A673 (cell line): ENCODE data around the gene TCERG1L. TPM values are rescaled to one million over a fixed set of nuclear protein-coding genes. Genes with fewer than 3 reads are reported as not detected.

Experiments used
- BruUV-seq: library from RNA; stranded (reverse); fragments of 400-500 nt; replicated peaks from 2 replicates; lab custom pipeline; 2021; lab: Mats Ljungman, UMichigan
- CTCF ChIA-PET: fragments of 300-600 bp; sonication (Branson Sonifier 250); formaldehyde crosslinking; loops from one replicate; lab custom pipeline; 2022; ENCODE audit warnings: antibody characterized with exemption; lab: Charles Lee
- POLR2A ChIA-PET: fragments of 300-600 bp; sonication (Branson Sonifier 250); formaldehyde crosslinking; loops from one replicate; lab custom pipeline; 2022; ENCODE audit warnings: antibody characterized with exemption; ENCODE audit not compliant: low non-redundant PET; lab: Charles Lee
- DNase-seq: peaks from one replicate; pipeline ENCODE4 v3.0.0-alpha.2; 2015; ENCODE audit warnings: low spot score
- H3K27ac ChIP-seq: fragments of 200-600 bp; sonication (generic); 2 replicates; pipeline ENCODE4 v1.5.1; 2016; ENCODE audit warnings: mixed run types, low read depth, mild to moderate bottlenecking, mixed read lengths, antibody characterized with exemption, low read length; ENCODE audit not compliant: poor library complexity, severe bottlenecking
- H3K27me3 ChIP-seq: fragments of 200-600 bp; sonication (generic); replicated peaks from 2 replicates; pipeline ENCODE4 v1.6.1; 2017; ENCODE audit warnings: mixed run types, low read depth, mild to moderate bottlenecking, mixed read lengths, antibody characterized with exemption, low read length; ENCODE audit not compliant: insufficient read depth, poor library complexity
- H3K36me3 ChIP-seq: fragments of 200-600 bp; sonication (generic); 2 replicates; pipeline ENCODE4 v1.6.1; 2016; ENCODE audit warnings: mixed run types, mild to moderate bottlenecking, mixed read lengths, antibody characterized with exemption, low read length; ENCODE audit not compliant: insufficient read depth, poor library complexity, severe bottlenecking
- H3K4me1 ChIP-seq: fragments of 200-600 bp; sonication (generic); 2 replicates; pipeline ENCODE4 v1.6.1; 2017; ENCODE audit warnings: mixed run types, mild to moderate bottlenecking, mixed read lengths, antibody characterized with exemption, low read length; ENCODE audit not compliant: insufficient read depth, poor library complexity, severe bottlenecking
- H3K4me3 ChIP-seq: fragments of 200-600 bp; sonication (generic); 2 replicates; pipeline ENCODE4 v1.5.1; 2016; ENCODE audit warnings: low read depth, mixed run types, mild to moderate bottlenecking, mixed read lengths, low read length; ENCODE audit not compliant: poor library complexity, severe bottlenecking
- H3K9me3 ChIP-seq: fragments of 200-600 bp; sonication (generic); 2 replicates; pipeline ENCODE4 v1.6.1; 2016; ENCODE audit warnings: mixed run types, low read depth, mild to moderate bottlenecking, mixed read lengths, antibody characterized with exemption, low read length; ENCODE audit not compliant: poor library complexity, severe bottlenecking
- CTCF ChIP-seq: fragments of 300-800, 200-600 bp; sonication (generic); conservative IDR thresholded peaks from 2 replicates; pipeline ENCODE4 v1.5.1; 2017; ENCODE audit warnings: low read depth, mild to moderate bottlenecking, antibody characterized with exemption, low read length, moderate library complexity, mixed read lengths
- EZH2 ChIP-seq: fragments of 200-600 bp; sonication (generic); IDR thresholded peaks from 2 replicates; pipeline ENCODE4 v1.6.1; 2017; ENCODE audit warnings: borderline replicate concordance, low read depth, mild to moderate bottlenecking, mixed read lengths, antibody characterized with exemption, low read length; ENCODE audit not compliant: poor library complexity, severe bottlenecking
- intact Hi-C: fragments of 100-400 bp; cut with micrococcal nuclease; formaldehyde crosslinking; loops from one replicate; pipeline ENCODE4 v1.10.0; 2022; ENCODE audit not compliant: unreplicated experiment
- total RNA-seq: library from RNA; stranded (reverse); gene quantifications from 2 replicates; pipeline ENCODE4 v1.2.3, GENCODE V29; 2021

The TCERG1L gene
- total RNA-seq, 1 experiment from 2014 or later = 16.3 TPM

GRCh38 chr10:131250454-131251145 lies 60.9 kb downstream of the TCERG1L start:
- no TSS peak for BruUV-seq
- no peaks in the 10 kb centered on the region for H3K36me3 ChIP-seq
- intact Hi-C loops = no loop called here
- no peak for DNase-seq
- no peak overlapping the region for H3K4me3 ChIP-seq
- no peaks in the 10 kb centered on the region for H3K4me1 ChIP-seq
- no peak overlapping the region for H3K27ac ChIP-seq
- TF ChIP-seq CTCF = no peak
- H3K27me3 ChIP-seq = no peaks in the 10 kb centered on the region
- ChIA-PET POLR2A (no interaction called here), CTCF (no interaction called here)
- no peaks in the 10 kb centered on the region for H3K9me3 ChIP-seq

- ChIA-PET CTCF (no interaction called here), POLR2A (no interaction called here)
- no peak overlapping the region for H3K4me3 ChIP-seq
- H3K9me3 ChIP-seq = no peaks in the 10 kb centered on the region
- H3K4me1 ChIP-seq = no peaks in the 10 kb centered on the region
- H3K27ac ChIP-seq = no peak overlapping the region
- no peaks in the 10 kb centered on the region for H3K27me3 ChIP-seq
- no peak for DNase-seq
- BruUV-seq = no TSS peak
- no peaks in the 10 kb centered on the region for H3K36me3 ChIP-seq
- intact Hi-C loops = no loop called here
- no peak for TF ChIP-seq CTCF
- no peak for TF ChIP-seq EZH2
Observed at GRCh38 chr10:131249955-131250344, 61.6 kb downstream of the TCERG1L start.

GRCh38 chr10:131249238-131249954 lies 62.1 kb downstream of the TCERG1L start:
- no peak overlapping the region for H3K27ac ChIP-seq
- no peak overlapping the region for H3K4me3 ChIP-seq
- no peaks in the 10 kb centered on the region for H3K9me3 ChIP-seq
- ChIA-PET CTCF (no interaction called here), POLR2A (no interaction called here)
- DNase-seq = no peak
- H3K36me3 ChIP-seq = no peaks in the 10 kb centered on the region
- intact Hi-C loops = no loop called here
- H3K27me3 ChIP-seq = no peaks in the 10 kb centered on the region
- no peaks in the 10 kb centered on the region for H3K4me1 ChIP-seq
- BruUV-seq = no TSS peak
- TF ChIP-seq CTCF = no peak
- no peak for TF ChIP-seq EZH2
